C4-2B (cell line): ENCODE data around the gene ZNF580.

Experiments used
- H3K27ac ChIP-seq: fragments of 450-650 bp; 2 replicates; pipeline ENCODE4 v1.5.1; 2017
- CTCF ChIP-seq: fragments of 450-650 bp; conservative IDR thresholded peaks from 2 replicates; pipeline ENCODE4 v1.5.1; 2017; ENCODE audit warnings: mild to moderate bottlenecking
- ZFX ChIP-seq: fragments of 450-650 bp; IDR thresholded peaks from 2 replicates; pipeline ENCODE4 v1.6.1; 2017

Gene ZNF580

DNA sequence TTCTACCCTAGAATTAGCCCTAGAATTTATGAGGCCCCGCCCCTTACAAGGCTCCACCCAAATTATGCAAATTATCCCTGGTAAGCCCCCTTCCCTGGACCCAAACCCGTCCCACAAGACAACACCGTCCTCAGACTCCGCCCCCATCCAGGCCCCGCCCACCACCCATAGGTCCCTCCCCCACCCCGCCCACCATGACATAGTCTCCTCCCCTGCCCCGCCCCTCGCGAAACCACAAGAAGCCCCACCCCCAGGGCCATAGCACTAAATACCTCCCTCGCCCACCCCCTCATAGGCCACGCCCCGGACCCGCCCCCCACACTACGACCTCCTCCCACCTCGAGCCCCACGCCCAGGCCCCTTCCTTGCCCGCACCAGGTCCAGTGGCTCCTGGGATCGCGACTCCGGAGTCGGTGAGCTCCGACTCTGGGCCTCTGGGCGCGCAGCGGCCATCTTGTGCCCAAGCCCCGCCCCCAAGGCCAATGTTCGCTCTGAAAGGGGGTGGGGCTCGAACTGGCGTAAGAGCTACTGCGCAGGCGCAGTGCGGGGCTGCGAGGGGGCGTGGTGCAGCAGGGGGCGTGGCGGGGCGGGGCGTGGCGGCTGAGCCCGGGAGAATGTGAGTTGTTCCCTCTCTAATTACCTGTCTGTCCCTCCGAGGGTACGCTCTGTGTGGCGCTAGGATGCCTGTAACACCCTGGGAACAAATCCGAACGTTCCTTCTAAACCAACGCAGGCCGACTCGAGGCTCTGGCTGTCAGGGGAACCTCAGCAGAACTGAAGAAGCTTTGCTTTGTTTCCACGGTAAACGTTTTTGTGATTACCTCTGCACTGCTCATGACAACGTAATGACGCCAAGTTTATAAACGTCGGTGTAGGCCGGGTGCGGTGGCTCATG is 16.4 kb upstream of the ZNF580 start, which contains the start of gene ZNF784:
TSS of gene ZNF784 (minus strand) at position 458 of the 895 bp plus-strand sequence. CDS start at position 453, 5 bp downstream.
- H3K27ac ChIP-seq: peak within 1 kb of the TSS; percentile 72
- TF ChIP-seq CTCF: no peak
- no peak for TF ChIP-seq ZFX

DNA sequence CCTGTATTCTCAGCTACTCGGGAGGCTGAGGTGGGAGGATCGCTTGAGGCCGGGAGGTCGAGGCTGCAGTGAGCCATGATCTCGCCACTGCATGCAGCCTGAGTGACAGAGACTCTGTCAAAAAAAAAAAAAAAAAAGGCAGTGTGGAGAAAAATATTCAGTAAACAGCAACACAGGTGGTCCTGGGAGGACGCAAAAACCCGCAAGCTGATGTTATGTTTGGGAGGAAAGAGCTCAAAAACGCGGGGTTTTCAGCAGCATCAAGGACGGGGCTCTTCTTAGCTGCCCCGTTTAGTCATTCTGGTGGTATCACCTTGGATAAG is 15.8 kb upstream of the ZNF580 start:
- H3K27ac ChIP-seq: peak overlapping the region; percentile 72
- TF ChIP-seq CTCF: no peak
- TF ChIP-seq ZFX: no peak

GRCh38 chr19:55626350-55626749 is 14.5 kb upstream of the ZNF580 start:
- TF ChIP-seq CTCF (no peak), ZFX (no peak)
- no peak overlapping the region for H3K27ac ChIP-seq

DNA sequence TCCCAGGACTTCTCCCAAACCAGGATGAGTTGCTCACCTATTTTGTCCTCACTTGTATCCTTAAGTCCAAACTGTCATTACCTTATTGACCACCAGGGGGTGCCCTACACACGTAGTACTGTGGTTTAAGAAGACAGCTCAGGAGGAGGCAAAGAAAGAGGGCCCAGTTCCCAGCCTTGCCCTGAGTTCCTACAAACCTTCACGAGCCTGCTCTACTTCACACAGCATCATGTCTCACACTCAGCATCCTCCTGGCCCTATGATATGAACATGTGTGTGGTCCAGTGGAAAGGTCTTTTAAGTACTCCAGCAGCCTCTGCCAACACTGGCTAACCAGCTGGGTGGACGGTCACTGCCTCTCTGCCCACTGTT is 8.4 kb upstream of the ZNF580 start:
- no peak for TF ChIP-seq ZFX
- TF ChIP-seq CTCF: peak; percentile 86
- H3K27ac ChIP-seq: no peak overlapping the region

- no peak overlapping the region for H3K27ac ChIP-seq
- TF ChIP-seq ZFX (no peak), CTCF (no peak)
Observed at GRCh38 chr19:55633861-55634260, 6.9 kb upstream of the ZNF580 start.

- peak overlapping the region; percentile 90 for H3K27ac ChIP-seq
- TF ChIP-seq CTCF: no peak
- no peak for TF ChIP-seq ZFX
Observed at GRCh38 chr19:55635334-55635717, 5.5 kb upstream of the ZNF580 start.

DNA sequence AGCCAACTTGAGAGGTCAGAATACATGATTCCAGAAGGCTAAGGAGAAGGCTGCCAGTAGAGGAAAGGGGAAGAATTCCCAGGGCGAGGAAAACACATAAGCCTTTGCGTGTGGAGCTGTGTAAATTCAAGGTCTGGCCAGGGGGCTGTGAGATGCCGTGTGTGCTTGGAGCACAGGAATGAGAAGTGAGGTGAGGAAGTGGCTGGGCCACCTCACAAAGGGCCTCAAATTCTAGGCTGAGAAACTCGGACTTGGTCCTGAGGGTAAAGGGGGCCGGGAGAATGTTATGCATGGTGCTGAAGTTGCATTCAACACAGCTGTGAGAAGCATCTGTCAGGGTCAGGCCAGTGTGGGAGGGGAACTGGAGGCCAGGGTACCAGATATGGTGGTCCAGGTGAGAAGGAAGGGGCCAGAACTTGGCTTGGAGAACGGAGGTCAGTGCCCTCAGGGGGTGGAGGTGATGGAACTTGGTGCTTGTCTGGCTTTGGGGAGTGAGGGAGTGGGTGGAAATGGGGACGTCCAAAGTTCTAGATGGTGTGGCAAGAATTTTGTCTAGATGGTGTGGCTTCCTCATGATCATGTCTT is 4.9 kb upstream of the ZNF580 start:
- peak overlapping the region; percentile 90 for H3K27ac ChIP-seq
- TF ChIP-seq CTCF: no peak
